Fibroblast of lung (primary cell): ENCODE measurements around the gene PDE4B.

ENCODE experiments used
- EZH2 ChIP-seq: IDR thresholded peaks from 2 replicates; pipeline ENCODE4 v1.5.1; 2012; ENCODE audit warnings: low read length, control low read depth, mild to moderate bottlenecking; ENCODE audit errors: missing control alignments
- TF ChIP-seq, protein P1 (sequence below), 2 donors: IDR thresholded peaks in 1 of 2; conservative IDR thresholded peaks in 1 of 2; 1 replicate in 1 of 2; 2 replicates in 1 of 2; pipeline ENCODE4 v1.5.1; 2011 to 2012; ENCODE audit warnings: low read length in 2 of 2, control low read depth in 1 of 2, inconsistent platforms in 1 of 2, low read depth in 1 of 2, mild to moderate bottlenecking in 1 of 2

DNA sequence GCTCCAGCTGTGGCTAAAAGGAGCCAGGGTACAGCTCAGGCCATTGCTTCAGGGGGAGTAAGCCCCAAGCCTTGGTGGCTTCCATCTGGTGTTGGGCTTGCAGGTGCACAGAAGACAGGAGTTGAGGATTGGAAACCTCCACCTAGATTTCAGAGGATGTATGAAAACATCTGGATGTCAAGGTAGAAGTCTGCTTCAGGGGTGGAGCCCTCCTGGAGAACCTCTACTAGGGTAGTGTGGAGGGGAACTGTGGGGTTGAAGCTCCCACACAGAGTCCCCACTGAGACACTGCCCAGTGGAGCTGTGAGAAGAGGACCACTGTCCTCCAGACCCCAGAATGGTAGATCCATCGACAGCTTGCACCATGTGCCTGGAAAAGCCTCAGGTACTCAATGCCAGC, 183.0 kb downstream of the PDE4B start:
- TF ChIP-seq, protein P1, sequence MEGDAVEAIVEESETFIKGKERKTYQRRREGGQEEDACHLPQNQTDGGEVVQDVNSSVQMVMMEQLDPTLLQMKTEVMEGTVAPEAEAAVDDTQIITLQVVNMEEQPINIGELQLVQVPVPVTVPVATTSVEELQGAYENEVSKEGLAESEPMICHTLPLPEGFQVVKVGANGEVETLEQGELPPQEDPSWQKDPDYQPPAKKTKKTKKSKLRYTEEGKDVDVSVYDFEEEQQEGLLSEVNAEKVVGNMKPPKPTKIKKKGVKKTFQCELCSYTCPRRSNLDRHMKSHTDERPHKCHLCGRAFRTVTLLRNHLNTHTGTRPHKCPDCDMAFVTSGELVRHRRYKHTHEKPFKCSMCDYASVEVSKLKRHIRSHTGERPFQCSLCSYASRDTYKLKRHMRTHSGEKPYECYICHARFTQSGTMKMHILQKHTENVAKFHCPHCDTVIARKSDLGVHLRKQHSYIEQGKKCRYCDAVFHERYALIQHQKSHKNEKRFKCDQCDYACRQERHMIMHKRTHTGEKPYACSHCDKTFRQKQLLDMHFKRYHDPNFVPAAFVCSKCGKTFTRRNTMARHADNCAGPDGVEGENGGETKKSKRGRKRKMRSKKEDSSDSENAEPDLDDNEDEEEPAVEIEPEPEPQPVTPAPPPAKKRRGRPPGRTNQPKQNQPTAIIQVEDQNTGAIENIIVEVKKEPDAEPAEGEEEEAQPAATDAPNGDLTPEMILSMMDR (conservative IDR thresholded peaks at IDR 0.05 in 1 of 2, IDR thresholded peaks at IDR 0.05 in 1 of 2; ENCODE audit: low read depth in 1 of 2, low read length in 2 of 2), result no peak
- no peak for TF ChIP-seq EZH2
